ENCODE results near the gene MRTFB. TPM values are rescaled to one million over a fixed set of nuclear protein-coding genes. Genes with fewer than 3 reads are reported as not detected.

Gene MRTFB
- total and polyA plus RNA-seq, 2 of the 13 experiments (the other 11 are each of a cell fraction or from before 2014, with no cell fraction given), result 11.4 to 14.0 TPM

DNA sequence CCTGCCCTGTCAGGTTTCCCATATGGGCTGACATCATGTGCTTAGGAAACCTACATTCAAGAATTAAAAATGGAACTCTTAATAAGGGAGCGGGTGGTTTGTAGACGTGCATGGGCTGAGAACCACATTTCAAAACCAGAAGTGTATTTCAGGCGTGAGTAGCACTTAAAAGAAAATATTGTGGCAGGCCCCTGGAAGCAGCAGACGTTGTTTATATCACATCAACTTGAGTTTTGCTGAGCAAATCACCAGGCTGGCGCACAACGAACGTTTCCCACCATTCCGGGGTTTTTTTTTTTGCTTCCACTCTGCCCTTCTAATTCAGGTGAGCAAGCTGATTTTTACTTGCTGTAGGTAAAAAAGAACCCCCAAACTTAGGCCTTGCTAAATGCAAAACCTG is 220.2 kb downstream of the MRTFB start:
- H3K36me3 ChIP-seq (replicated peaks in 1 of 2; ENCODE audit: control insufficient read depth in 1 of 2, insufficient read depth in 2 of 2, low read length in 2 of 2), result no peaks in the 10 kb centered on the region
- DNase-seq (ENCODE audit: low spot score) (no peak), FAIRE-seq (no peak), ATAC-seq (no peak)
- 52% methylated on average over 8 of the region's 8 CpGs for WGBS (ENCODE audit: low lambda C conversion rate)
- in situ Hi-C loops (cut with HindIII; ENCODE audit: extremely low pct_ligation_motif_present, low pct_unique_long_range_greater_than_20kb) (no loop called here), intact Hi-C loops (cut with micrococcal nuclease; ENCODE audit: unreplicated experiment) (no loop called here)
- no peak overlapping the region for H3K9ac ChIP-seq (ENCODE audit: insufficient read depth, low read depth, low read length)
- peaks cover 7% of the 10 kb centered on the region for H3K4me1 ChIP-seq (ENCODE audit: insufficient read depth, low read length)
- no peak overlapping the region for H3K4me2 ChIP-seq (ENCODE audit: low read depth, low read length)
- H2AFZ ChIP-seq (ENCODE audit: low read length), result no peak overlapping the region
- no peaks in the 10 kb centered on the region for H4K20me1 ChIP-seq (ENCODE audit: insufficient read depth, low read length)
- ChIA-PET CTCF (ENCODE audit: low intra/inter-chr PET ratio, low total read pairs) (no interaction called here), POLR2A (no interaction called here)
- no peak overlapping the region for H3K27ac ChIP-seq (ENCODE audit: extremely low read length, insufficient read depth, low read length)
- no peaks in the 10 kb centered on the region for H3K79me2 ChIP-seq (ENCODE audit: insufficient read depth, low read length)
- BruUV-seq (replicated peaks), result no TSS peak
- no peak overlapping the region for H3K4me3 ChIP-seq (replicated peaks in 1 of 3; ENCODE audit: insufficient read depth in 1 of 3, low read depth in 2 of 3, low read length in 3 of 3)
- peaks cover 16% of the 10 kb centered on the region for H3K9me3 ChIP-seq (ENCODE audit: low read length)
- H3K27me3 ChIP-seq (ENCODE audit: control insufficient read depth in 1 of 2, insufficient read depth in 2 of 2, low read length in 2 of 2), result peaks cover 0 to 1% of the 10 kb centered on the region in 2 experiments; a peak in 2 of 5 replicates
- TF ChIP-seq, protein P1, sequence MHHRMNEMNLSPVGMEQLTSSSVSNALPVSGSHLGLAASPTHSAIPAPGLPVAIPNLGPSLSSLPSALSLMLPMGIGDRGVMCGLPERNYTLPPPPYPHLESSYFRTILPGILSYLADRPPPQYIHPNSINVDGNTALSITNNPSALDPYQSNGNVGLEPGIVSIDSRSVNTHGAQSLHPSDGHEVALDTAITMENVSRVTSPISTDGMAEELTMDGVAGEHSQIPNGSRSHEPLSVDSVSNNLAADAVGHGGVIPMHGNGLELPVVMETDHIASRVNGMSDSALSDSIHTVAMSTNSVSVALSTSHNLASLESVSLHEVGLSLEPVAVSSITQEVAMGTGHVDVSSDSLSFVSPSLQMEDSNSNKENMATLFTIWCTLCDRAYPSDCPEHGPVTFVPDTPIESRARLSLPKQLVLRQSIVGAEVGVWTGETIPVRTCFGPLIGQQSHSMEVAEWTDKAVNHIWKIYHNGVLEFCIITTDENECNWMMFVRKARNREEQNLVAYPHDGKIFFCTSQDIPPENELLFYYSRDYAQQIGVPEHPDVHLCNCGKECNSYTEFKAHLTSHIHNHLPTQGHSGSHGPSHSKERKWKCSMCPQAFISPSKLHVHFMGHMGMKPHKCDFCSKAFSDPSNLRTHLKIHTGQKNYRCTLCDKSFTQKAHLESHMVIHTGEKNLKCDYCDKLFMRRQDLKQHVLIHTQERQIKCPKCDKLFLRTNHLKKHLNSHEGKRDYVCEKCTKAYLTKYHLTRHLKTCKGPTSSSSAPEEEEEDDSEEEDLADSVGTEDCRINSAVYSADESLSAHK (CRISPR knock-in tag; IDR thresholded peaks at IDR 0.05; ENCODE audit: borderline replicate concordance), result no peak
- TF ChIP-seq ZNF484 (CRISPR knock-in tag; IDR thresholded peaks at IDR 0.05; ENCODE audit: borderline replicate concordance, low read depth) (no peak), BRCA1 (CRISPR knock-in tag; IDR thresholded peaks at IDR 0.05) (no peak), ZNF224 (CRISPR knock-in tag; IDR thresholded peaks at IDR 0.05) (no peak), ZNF670 (CRISPR knock-in tag; IDR thresholded peaks at IDR 0.05; ENCODE audit: borderline replicate concordance) (no peak), ZNF337 (CRISPR knock-in tag; IDR thresholded peaks at IDR 0.05; ENCODE audit: borderline replicate concordance, low read depth) (no peak), MIER2 (CRISPR knock-in tag; IDR thresholded peaks at IDR 0.05) (no peak), RNF219 (CRISPR knock-in tag; IDR thresholded peaks at IDR 0.05) (no peak), CBX1 (IDR thresholded peaks at IDR 0.05; ENCODE audit: low read depth) (no peak), SMAD3 (CRISPR knock-in tag; IDR thresholded peaks at IDR 0.05) (no peak), SRF (IDR thresholded peaks at IDR 0.05; ENCODE audit: low read depth, low read length) (no peak), CENPBD1 (CRISPR knock-in tag; IDR thresholded peaks at IDR 0.05; ENCODE audit: borderline replicate concordance, low read depth) (no peak), ZNF260 (CRISPR knock-in tag; IDR thresholded peaks at IDR 0.05; ENCODE audit: borderline replicate concordance, low read depth) (no peak)
- TF ChIP-seq, protein P2, sequence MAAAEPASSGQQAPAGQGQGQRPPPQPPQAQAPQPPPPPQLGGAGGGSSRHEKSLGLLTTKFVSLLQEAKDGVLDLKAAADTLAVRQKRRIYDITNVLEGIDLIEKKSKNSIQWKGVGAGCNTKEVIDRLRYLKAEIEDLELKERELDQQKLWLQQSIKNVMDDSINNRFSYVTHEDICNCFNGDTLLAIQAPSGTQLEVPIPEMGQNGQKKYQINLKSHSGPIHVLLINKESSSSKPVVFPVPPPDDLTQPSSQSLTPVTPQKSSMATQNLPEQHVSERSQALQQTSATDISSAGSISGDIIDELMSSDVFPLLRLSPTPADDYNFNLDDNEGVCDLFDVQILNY (CRISPR knock-in tag; conservative IDR thresholded peaks at IDR 0.05), result no peak
- TF ChIP-seq, protein P3, sequence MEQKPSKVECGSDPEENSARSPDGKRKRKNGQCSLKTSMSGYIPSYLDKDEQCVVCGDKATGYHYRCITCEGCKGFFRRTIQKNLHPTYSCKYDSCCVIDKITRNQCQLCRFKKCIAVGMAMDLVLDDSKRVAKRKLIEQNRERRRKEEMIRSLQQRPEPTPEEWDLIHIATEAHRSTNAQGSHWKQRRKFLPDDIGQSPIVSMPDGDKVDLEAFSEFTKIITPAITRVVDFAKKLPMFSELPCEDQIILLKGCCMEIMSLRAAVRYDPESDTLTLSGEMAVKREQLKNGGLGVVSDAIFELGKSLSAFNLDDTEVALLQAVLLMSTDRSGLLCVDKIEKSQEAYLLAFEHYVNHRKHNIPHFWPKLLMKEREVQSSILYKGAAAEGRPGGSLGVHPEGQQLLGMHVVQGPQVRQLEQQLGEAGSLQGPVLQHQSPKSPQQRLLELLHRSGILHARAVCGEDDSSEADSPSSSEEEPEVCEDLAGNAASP (CRISPR knock-in tag; IDR thresholded peaks at IDR 0.05; ENCODE audit: borderline replicate concordance), result no peak

All from HepG2 (cell line).